Type B pancreatic cell (in vitro differentiated cells): Measurements from ENCODE around the gene CLECL1. TPM values are rescaled to one million over a fixed set of nuclear protein-coding genes. Genes with fewer than 3 reads are reported as not detected.

ENCODE experiments used
- DNase-seq: peaks from one replicate; pipeline ENCODE4 v3.0.0; 2021; ENCODE audit warnings: mixed read lengths; ENCODE audit not compliant: unreplicated experiment; ENCODE audit errors: extremely low spot score
- H3K27ac Mint-ChIP-seq: 2 replicates; pipeline ENCODE4 v1.8.0; 2021; ENCODE audit warnings: mild to moderate bottlenecking, mixed read lengths
- H3K27me3 Mint-ChIP-seq: 2 replicates; pipeline ENCODE4 v1.8.0; 2021; ENCODE audit warnings: mixed read lengths
- H3K36me3 Mint-ChIP-seq: 2 replicates; pipeline ENCODE4 v1.8.0; 2021; ENCODE audit warnings: mixed read lengths
- H3K4me1 Mint-ChIP-seq: one replicate; pipeline ENCODE4 v1.8.0; 2021; ENCODE audit warnings: mixed read lengths; ENCODE audit not compliant: unreplicated experiment
- H3K4me3 Mint-ChIP-seq: 2 replicates; pipeline ENCODE4 v1.8.0; 2021; ENCODE audit warnings: mild to moderate bottlenecking, mixed read lengths
- H3K9me3 Mint-ChIP-seq: 2 replicates; pipeline ENCODE4 v1.8.0; 2021; ENCODE audit warnings: mixed read lengths
- CTCF ChIP-seq: fragments of 200-600 bp; sonication (generic); conservative IDR thresholded peaks from 2 replicates; pipeline ENCODE4 v1.5.0; 2021; ENCODE audit warnings: antibody characterized with exemption, mild to moderate bottlenecking
- total RNA-seq: library from RNA; stranded (reverse); gene quantifications from 2 replicates; pipeline ENCODE4 v1.2.1, GENCODE V29; 2021; ENCODE audit warnings: low replicate concordance

CLECL1 gene
- total RNA-seq, 1 donor from 2014 or later = not detected

GRCh38 chr12:9755035-9755434 lies 22.1 kb upstream of the CLECL1 start:
- H3K27ac Mint-ChIP-seq = no peak overlapping the region
- no peaks in the 10 kb centered on the region for H3K36me3 Mint-ChIP-seq
- no peak for TF ChIP-seq CTCF
- H3K4me3 Mint-ChIP-seq = no peak overlapping the region
- no peaks in the 10 kb centered on the region for H3K9me3 Mint-ChIP-seq
- no peaks in the 10 kb centered on the region for H3K27me3 Mint-ChIP-seq
- DNase-seq = no peak
- no peaks in the 10 kb centered on the region for H3K4me1 Mint-ChIP-seq

GRCh38 chr12:9754099-9754927 lies 21.4 kb upstream of the CLECL1 start:
- Mint-ChIP-seq H3K27me3 (no peaks in the 10 kb centered on the region), H3K9me3 (no peaks in the 10 kb centered on the region), H3K36me3 (no peaks in the 10 kb centered on the region), H3K4me3 (no peak overlapping the region), H3K27ac (no peak overlapping the region), H3K4me1 (no peaks in the 10 kb centered on the region)
- no peak for TF ChIP-seq CTCF
- no peak for DNase-seq

- no peaks in the 10 kb centered on the region for H3K9me3 Mint-ChIP-seq
- TF ChIP-seq CTCF = no peak
- H3K27me3 Mint-ChIP-seq = no peaks in the 10 kb centered on the region
- H3K4me3 Mint-ChIP-seq = no peak overlapping the region
- H3K36me3 Mint-ChIP-seq = no peaks in the 10 kb centered on the region
- no peak overlapping the region for H3K27ac Mint-ChIP-seq
- no peaks in the 10 kb centered on the region for H3K4me1 Mint-ChIP-seq
- no peak for DNase-seq
These were observed 20.6 kb upstream of the CLECL1 start for GRCh38 chr12:9753498-9753897.

- Mint-ChIP-seq H3K4me1 (no peaks in the 10 kb centered on the region), H3K36me3 (no peaks in the 10 kb centered on the region), H3K9me3 (no peaks in the 10 kb centered on the region), H3K27me3 (no peaks in the 10 kb centered on the region), H3K4me3 (no peak overlapping the region), H3K27ac (no peak overlapping the region)
- no peak for DNase-seq
- TF ChIP-seq CTCF = no peak
These were observed 20.2 kb upstream of the CLECL1 start for GRCh38 chr12:9753073-9753472.

GRCh38 chr12:9752145-9752933 lies 19.4 kb upstream of the CLECL1 start:
- H3K36me3 Mint-ChIP-seq = no peaks in the 10 kb centered on the region
- DNase-seq = no peak
- no peak overlapping the region for H3K4me3 Mint-ChIP-seq
- no peaks in the 10 kb centered on the region for H3K9me3 Mint-ChIP-seq
- no peaks in the 10 kb centered on the region for H3K4me1 Mint-ChIP-seq
- no peak overlapping the region for H3K27ac Mint-ChIP-seq
- no peak for TF ChIP-seq CTCF
- no peaks in the 10 kb centered on the region for H3K27me3 Mint-ChIP-seq
